T-helper 2 cell treated with Interferon-gamma antibody and Interleukin-4, amounts not matched to agents 5 μg/mL and 100 μg/mL, for 36 hours (primary cell): ENCODE results near the gene ADCY1.

Experiments
- DNase-seq: peaks from one replicate; pipeline ENCODE4 v3.0.0; 2021; ENCODE audit warnings: low spot score
- H3K27ac Mint-ChIP-seq: one replicate; pipeline ENCODE4 v1.8.0; 2021; ENCODE audit warnings: mild to moderate bottlenecking, mixed read lengths
- H3K27me3 Mint-ChIP-seq: one replicate; pipeline ENCODE4 v1.8.0; 2021; ENCODE audit warnings: low read depth, mixed read lengths
- H3K36me3 Mint-ChIP-seq: one replicate; pipeline ENCODE4 v1.8.0; 2021; ENCODE audit warnings: low read depth, mixed read lengths
- H3K4me1 Mint-ChIP-seq: one replicate; pipeline ENCODE4 v1.8.0; 2021; ENCODE audit warnings: low read depth, mixed read lengths
- H3K4me3 Mint-ChIP-seq: one replicate; pipeline ENCODE4 v1.8.0; 2022; ENCODE audit warnings: mild to moderate bottlenecking, moderate library complexity, mixed read lengths
- H3K9me3 Mint-ChIP-seq: one replicate; pipeline ENCODE4 v1.8.0; 2021; ENCODE audit warnings: mixed read lengths

ADCY1 gene

DNA sequence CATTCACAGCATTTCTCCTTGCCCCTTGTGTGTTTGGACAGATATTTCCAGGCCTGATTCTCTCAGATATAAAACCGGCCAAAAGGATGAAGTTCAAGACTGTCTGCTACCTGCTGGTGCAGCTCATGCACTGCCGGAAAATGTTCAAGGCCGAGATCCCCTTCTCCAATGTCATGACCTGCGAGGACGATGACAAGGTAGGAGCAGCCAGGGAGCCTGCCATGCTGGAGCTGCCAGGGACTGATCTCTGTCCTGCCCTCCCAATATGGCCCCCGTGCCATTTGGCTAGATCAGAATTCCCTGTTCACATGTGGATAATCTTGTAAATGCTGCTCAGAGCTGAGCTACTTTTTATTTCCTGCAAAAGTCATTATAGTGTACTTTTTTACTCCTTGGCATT is 87.8 kb downstream of the ADCY1 start:
- H3K4me3 Mint-ChIP-seq: no peak overlapping the region
- no peaks in the 10 kb centered on the region for H3K9me3 Mint-ChIP-seq
- no peak overlapping the region for H3K27ac Mint-ChIP-seq
- DNase-seq: no peak
- H3K4me1 Mint-ChIP-seq: no peaks in the 10 kb centered on the region
- no peaks in the 10 kb centered on the region for H3K36me3 Mint-ChIP-seq
- no peaks in the 10 kb centered on the region for H3K27me3 Mint-ChIP-seq

DNA sequence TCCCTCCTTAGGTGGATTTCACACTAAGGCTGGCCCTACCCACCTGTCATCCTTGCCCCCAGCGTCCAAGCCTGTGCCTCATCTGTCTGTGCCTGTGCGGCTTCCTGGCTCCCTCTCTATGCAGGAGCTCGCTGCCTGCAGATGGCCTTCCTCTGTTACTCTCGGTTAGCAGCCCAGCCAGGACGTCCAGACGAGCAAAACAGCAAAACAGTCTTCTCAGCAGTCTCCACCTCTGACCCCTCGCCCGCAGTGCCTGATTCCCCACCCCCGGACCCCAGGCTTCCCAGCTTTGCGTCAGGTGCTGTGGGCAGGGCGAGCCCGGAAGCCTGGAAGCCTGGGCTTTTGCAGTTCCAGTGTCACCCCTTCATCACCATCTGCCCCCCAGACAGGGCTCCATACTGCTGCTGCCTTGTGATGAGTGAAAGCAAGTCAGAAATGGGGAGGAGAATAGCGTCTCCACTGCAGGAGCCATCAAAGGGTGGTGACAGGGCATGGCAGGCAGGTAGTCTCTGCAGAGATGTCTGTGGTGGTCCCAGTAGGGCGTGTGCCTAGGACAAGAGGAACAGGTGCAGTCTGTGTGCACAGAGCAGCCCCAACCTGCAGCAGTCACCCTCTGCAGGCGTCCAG is 88.5 kb downstream of the ADCY1 start:
- Mint-ChIP-seq H3K9me3 (no peaks in the 10 kb centered on the region), H3K36me3 (no peaks in the 10 kb centered on the region), H3K4me3 (no peak overlapping the region), H3K27ac (no peak overlapping the region), H3K4me1 (no peaks in the 10 kb centered on the region), H3K27me3 (no peaks in the 10 kb centered on the region)
- DNase-seq: no peak

DNA sequence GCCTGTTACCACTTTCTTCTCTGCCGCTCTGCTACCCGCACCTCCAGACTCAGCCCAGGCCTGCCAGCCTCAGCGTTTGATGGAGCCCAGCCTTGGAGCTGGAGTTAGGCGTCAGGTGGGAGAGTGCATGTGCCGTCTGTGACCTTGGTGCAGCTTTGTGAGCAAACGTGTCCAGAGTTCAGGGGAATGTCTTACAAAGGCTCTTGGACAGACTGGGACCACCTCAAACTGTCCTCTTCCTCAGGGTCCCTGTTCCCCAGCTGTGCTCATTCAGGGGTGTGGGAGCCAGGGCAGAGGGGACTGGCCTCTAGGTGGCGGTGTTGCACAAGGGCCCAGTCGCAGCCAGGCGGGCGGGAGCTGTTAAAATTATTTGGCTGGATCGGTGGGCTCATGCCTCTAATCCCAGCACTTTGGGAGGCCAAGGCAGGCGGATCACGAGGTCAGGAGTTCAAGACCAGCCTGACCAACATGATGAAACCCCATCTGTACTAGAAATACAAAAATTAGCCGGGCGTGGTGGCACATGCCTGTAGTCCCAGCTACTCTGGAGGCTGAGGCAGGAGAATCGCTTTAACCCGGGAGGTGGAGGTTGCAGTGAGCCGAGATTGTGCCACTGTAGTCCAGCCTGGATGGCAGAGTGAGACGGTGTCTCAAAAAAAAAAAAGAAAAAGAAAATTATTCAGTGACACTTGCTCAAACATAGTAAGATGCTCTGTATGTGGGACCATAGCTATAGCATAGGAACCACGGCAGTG is 89.2 kb downstream of the ADCY1 start:
- Mint-ChIP-seq H3K36me3 (no peaks in the 10 kb centered on the region), H3K27me3 (no peaks in the 10 kb centered on the region), H3K27ac (no peak overlapping the region), H3K9me3 (no peaks in the 10 kb centered on the region), H3K4me1 (no peaks in the 10 kb centered on the region), H3K4me3 (no peak overlapping the region)
- DNase-seq: no peak

DNA sequence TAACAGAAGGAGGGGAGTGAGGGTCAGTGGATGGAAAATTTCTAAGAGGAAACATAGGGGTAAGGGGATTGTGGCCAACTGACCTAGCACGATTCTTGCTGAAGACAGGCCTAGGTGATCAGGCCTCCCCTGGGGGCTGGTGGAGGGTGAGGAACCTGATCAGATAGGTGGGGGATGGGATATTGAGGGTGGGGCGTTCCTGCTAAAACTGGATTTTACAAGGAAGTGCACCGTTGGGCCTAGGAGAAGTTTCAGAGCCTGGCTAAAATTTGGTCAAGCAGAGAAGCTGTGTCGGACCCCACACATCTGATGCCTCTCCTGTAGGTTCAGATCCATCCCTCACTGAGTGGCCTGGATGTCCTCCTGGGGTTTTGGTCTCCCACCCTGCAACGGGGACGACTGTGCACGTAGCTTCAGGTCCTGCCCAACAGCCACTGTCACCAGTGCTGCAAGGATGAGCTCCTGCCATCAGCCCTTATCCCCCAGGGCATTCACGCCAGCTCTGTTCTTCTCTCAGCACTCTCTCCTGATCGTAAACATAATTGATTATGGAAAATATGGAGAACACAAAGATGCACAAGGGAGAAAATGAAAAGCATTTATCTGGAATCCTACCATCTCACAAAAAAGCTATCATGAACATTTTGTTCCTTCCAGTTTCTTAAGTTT is 89.9 kb downstream of the ADCY1 start:
- H3K9me3 Mint-ChIP-seq: no peaks in the 10 kb centered on the region
- DNase-seq: no peak
- no peaks in the 10 kb centered on the region for H3K27me3 Mint-ChIP-seq
- H3K4me1 Mint-ChIP-seq: no peaks in the 10 kb centered on the region
- no peak overlapping the region for H3K4me3 Mint-ChIP-seq
- no peak overlapping the region for H3K27ac Mint-ChIP-seq
- no peaks in the 10 kb centered on the region for H3K36me3 Mint-ChIP-seq

DNA sequence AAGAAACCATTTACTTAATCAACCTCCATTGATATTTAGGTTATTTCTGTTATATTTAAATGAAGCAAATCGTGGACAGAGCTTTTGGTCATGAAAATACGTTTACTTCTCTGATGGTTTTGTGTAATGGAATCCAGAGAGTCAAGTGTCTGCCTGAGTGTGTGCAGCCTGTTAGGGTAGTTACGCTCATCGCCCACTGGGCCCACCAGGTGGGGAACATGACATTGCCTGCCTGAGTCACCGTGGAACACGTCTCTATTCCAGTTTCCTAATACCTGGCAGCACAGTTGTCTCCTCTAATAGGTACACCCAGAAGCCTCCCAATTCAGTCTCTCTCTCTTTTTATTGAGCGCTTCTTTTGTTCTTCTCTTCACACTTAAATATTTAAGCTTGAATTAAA is 91.0 kb downstream of the ADCY1 start:
- Mint-ChIP-seq H3K27me3 (no peaks in the 10 kb centered on the region), H3K4me3 (no peak overlapping the region)

DNA sequence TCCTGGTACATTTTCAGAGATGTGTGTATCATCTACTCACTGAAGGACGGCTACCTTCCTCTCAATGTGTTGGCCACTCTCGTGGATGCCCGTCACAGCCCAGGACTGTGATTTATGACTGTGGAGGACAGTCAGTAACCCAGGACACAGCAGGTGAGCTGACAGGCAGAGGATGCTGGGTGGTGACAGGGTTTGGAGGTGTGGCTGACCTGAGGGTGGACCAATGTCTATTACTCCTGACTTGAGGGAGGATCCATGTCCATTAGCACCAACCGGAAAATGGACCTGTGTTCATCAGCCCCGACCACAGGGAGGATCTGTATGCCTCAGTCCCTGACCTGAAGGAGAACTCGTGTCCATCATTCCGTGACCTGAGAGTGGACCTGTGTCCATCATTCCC is 96.1 kb downstream of the ADCY1 start:
- Mint-ChIP-seq H3K36me3 (no peaks in the 10 kb centered on the region), H3K4me1 (no peaks in the 10 kb centered on the region), H3K27me3 (peaks cover 9% of the 10 kb centered on the region), H3K9me3 (no peaks in the 10 kb centered on the region), H3K27ac (no peak overlapping the region), H3K4me3 (no peak overlapping the region)
- DNase-seq: no peak

More for the DNA sequence above, 91.0 kb downstream of the ADCY1 start:
- Mint-ChIP-seq H3K36me3 (no peaks in the 10 kb centered on the region), H3K4me1 (no peaks in the 10 kb centered on the region), H3K27ac (no peak overlapping the region), H3K9me3 (no peaks in the 10 kb centered on the region)
- DNase-seq: no peak

DNA sequence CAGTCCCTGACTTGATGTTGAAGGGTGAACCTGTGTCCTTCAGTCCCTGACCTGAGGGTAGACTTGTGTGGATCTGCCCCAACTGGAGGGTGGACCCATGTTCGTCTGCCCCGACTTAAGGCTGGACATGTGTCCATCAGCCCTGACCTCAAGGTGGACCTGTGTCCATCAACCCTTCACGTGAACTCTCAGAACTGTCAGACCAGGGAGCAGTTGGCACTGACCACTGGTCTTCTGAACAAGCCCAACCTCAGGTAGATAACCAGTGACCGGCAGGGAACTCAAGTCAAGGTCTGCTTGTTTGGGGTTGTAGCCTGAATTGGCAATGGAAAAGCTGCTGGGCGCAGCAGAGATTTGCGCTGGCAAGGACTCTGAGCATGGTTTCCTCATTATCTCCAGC is 96.5 kb downstream of the ADCY1 start:
- peaks cover 9% of the 10 kb centered on the region for H3K27me3 Mint-ChIP-seq
- no peak overlapping the region for H3K4me3 Mint-ChIP-seq
- no peaks in the 10 kb centered on the region for H3K9me3 Mint-ChIP-seq
- H3K4me1 Mint-ChIP-seq: no peaks in the 10 kb centered on the region
- no peaks in the 10 kb centered on the region for H3K36me3 Mint-ChIP-seq
- H3K27ac Mint-ChIP-seq: no peak overlapping the region
- no peak for DNase-seq

DNA sequence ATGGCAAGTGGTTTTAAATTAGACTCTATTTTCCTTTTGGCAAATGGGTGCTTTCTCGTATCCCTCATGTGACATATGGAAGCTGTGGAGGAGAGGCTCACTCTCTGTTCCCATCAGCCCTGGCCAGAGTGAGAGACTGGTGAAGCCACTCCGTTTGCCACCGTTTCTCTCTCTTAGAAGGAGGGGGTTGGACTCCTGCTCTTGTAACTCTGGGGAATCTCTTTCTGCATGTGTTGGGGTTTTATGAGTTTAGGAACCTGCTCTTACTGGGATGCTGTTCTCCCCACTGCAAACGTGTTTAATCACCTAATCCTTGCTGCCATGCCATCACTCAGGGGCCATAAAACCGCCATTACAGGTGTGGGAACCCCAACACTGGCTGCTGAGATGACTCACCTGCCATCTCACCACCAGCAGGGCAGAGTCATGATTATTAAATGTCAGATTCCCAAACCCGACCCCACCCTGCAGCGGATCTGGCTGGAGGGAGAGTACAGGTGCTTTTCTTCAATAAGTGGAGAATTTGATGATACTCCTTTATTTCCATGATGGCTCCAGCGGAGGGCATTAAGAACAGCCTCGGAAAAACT is 103.2 kb downstream of the ADCY1 start:
- DNase-seq: no peak
- Mint-ChIP-seq H3K27ac (no peak overlapping the region), H3K9me3 (no peaks in the 10 kb centered on the region), H3K27me3 (peaks cover 8% of the 10 kb centered on the region), H3K36me3 (no peaks in the 10 kb centered on the region), H3K4me1 (no peaks in the 10 kb centered on the region), H3K4me3 (no peak overlapping the region)

DNA sequence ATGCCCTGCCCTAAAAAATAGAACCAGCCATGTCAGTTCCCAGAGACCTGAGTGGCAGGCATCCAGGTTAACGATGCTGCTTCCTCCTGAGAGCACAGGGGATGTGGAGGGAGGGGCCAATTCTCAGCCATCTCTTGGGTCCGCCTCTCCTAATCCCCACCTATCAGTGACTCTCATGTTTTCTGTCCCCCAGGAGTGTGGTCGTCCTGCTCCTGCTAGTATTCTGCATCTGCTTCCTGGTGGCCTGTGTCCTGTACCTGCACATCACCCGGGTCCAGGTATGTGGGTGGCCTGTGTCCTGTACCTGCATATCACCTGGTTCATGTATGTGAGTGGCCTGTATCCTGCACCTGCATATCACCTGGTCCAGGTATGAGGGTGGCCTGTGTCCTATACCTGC is 105.3 kb downstream of the ADCY1 start:
- Mint-ChIP-seq H3K36me3 (no peaks in the 10 kb centered on the region), H3K27ac (no peak overlapping the region), H3K4me3 (no peak overlapping the region), H3K4me1 (no peaks in the 10 kb centered on the region), H3K9me3 (no peaks in the 10 kb centered on the region), H3K27me3 (peaks cover 4% of the 10 kb centered on the region)
- no peak for DNase-seq

DNA sequence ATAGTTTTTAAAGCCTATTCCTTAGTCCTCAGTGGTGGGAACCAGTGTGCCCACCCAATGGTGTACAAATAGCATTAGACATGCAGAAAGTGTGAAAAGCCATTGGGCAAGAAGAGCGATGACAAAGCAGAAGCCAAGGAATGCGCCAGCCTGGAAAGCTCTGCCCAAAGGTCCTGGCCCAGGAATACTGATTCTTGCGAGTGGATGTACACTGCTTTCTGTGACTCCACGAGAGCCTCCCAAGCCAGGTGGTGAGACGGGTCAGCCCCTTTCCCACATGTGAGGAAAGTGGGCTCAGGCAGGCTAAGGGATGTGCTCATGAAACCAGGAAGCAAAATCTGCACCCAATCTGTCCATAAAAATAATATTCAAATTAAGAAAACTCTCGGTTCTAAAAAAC is 106.6 kb downstream of the ADCY1 start:
- Mint-ChIP-seq H3K27ac (no peak overlapping the region), H3K36me3 (no peaks in the 10 kb centered on the region), H3K9me3 (no peaks in the 10 kb centered on the region), H3K27me3 (peaks cover 4% of the 10 kb centered on the region), H3K4me1 (no peaks in the 10 kb centered on the region), H3K4me3 (no peak overlapping the region)
- DNase-seq: no peak

DNA sequence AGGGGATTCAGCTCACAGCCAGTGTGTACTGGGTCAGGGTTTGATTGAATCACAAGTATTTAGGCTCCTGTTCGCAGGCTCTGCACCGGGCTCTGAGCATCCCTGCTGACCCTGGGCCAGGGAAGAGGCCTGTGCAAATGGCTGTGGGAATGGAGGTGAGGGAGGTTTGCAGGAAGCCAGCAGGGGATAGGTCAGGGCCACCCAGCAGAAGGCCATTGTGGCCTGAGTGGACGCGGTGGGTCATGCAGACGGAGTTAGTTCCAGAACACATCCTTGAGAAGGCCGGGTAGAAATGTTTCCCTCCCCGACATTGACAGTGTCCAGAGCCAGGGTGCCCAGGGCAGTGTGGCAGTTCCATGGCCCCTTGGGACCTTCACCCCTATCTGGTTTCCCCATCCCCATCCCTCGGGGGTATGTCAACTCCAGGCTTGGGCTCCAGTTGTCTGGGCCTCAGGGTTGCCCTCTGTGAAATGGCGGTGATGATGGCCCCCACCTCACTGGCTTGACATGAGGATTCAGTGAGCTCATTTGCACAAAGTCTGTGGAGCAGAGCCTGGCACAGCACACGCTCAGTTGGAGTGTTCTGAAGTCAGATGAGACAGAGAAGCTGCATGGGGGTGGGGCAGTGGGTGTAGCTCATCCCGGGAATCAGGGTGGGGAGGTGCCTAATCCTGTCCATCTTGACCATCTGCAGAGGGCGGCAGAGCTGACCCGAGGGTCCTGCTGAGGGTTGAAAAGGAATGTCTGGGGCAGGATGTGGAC is 107.6 kb downstream of the ADCY1 start:
- no peaks in the 10 kb centered on the region for H3K9me3 Mint-ChIP-seq
- H3K27ac Mint-ChIP-seq: no peak overlapping the region
- H3K27me3 Mint-ChIP-seq: no peaks in the 10 kb centered on the region
- H3K36me3 Mint-ChIP-seq: no peaks in the 10 kb centered on the region
- no peaks in the 10 kb centered on the region for H3K4me1 Mint-ChIP-seq
- DNase-seq: no peak
- H3K4me3 Mint-ChIP-seq: no peak overlapping the region

DNA sequence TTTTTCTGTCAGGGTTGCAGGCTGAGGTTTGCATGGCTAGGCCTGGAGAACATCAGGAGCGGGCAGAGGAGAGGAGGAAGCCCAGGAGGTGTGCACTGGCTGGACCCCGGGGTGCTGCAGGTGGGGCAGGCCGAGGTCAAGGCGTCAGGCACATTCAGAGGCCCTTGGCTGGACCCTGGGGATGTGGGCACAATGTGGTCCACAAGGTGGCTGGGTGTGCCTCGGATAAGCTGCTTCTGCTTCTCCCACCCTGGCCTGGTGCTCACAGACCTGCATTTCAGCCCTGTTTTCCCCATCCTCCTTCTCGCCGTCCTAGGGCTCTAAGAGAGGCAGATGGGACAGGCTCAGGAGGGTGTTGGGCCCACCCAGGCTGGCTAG is 108.2 kb downstream of the ADCY1 start:
- Mint-ChIP-seq H3K36me3 (no peaks in the 10 kb centered on the region), H3K4me3 (no peak overlapping the region), H3K27me3 (no peaks in the 10 kb centered on the region), H3K4me1 (no peaks in the 10 kb centered on the region), H3K9me3 (no peaks in the 10 kb centered on the region), H3K27ac (no peak overlapping the region)
- DNase-seq: no peak

DNA sequence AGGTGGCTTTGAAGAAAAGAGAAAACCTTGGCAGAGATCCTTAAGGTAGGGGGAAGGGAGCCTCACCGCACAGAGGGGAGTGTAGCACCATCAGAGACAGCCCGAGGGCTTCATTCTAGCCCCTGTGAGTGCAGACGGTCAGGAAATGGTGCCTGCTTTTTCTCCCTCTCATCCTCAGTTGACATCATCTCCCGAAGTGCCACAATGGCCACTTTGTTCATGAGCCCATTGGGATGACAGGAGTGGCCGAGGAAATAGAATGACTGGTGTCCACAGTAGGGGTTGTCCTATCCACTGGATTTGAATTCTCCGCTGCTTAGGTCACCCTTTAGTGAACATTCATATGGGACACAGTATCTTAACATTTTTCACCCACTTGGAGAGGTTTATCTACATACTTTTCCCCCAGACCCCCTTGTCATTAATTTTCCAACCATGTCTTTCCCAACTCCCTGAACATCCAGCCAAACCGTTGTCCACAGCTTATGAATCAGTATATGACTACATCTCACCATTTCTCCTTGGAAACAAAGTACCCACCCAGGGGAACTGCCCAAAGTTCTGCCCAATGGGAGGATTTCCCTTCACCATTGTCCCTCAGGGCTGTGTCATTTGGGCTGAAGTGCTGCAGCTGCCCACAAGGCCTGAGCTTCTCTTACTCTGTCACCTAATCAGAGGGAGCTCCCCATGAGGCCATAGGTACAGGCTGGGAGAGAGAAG is 108.8 kb downstream of the ADCY1 start:
- Mint-ChIP-seq H3K36me3 (no peaks in the 10 kb centered on the region), H3K27me3 (no peaks in the 10 kb centered on the region), H3K4me3 (no peak overlapping the region), H3K4me1 (no peaks in the 10 kb centered on the region), H3K9me3 (no peaks in the 10 kb centered on the region), H3K27ac (no peak overlapping the region)
- DNase-seq: no peak
